SH-SY5Y (cell line): ENCODE results near the gene NHS.

ENCODE experiments used
- GATA2 ChIP-seq: IDR thresholded peaks from 2 replicates; pipeline ENCODE4 v1.6.1; 2011; ENCODE audit warnings: mild to moderate bottlenecking, low read depth, low read length
- GATA3 ChIP-seq: IDR thresholded peaks from 2 replicates; pipeline ENCODE4 v1.6.1; 2011; ENCODE audit warnings: low read depth, mild to moderate bottlenecking, low read length, moderate library complexity

The NHS gene

GRCh38 chrX:17605676-17606075 lies 230.7 kb downstream of the NHS start:
- TF ChIP-seq GATA3 = no peak

GRCh38 chrX:17606231-17606630 lies 231.2 kb downstream of the NHS start:
- no peak for TF ChIP-seq GATA3
- TF ChIP-seq GATA2 = no peak

- TF ChIP-seq GATA3 (no peak), GATA2 (no peak)
Observed at GRCh38 chrX:17608888-17609287, 233.9 kb downstream of the NHS start.

GRCh38 chrX:17610788-17611187 lies 235.8 kb downstream of the NHS start:
- TF ChIP-seq GATA3 = peak; percentile 94
- TF ChIP-seq GATA2 = peak; percentile 64; the same call in 1 of the 2 replicates

- TF ChIP-seq GATA3 (no peak), GATA2 (no peak)
Observed at GRCh38 chrX:17613979-17614588, 239.1 kb downstream of the NHS start.

- TF ChIP-seq GATA3 = no peak
- no peak for TF ChIP-seq GATA2
Observed at GRCh38 chrX:17616936-17617335, 241.9 kb downstream of the NHS start.

GRCh38 chrX:17617806-17618205 lies 242.8 kb downstream of the NHS start:
- TF ChIP-seq GATA3 = no peak
- TF ChIP-seq GATA2 = 0 out of 2 replicates have a peak, but pooled peaks have one; percentile 14

GRCh38 chrX:17621566-17622270 lies 246.7 kb downstream of the NHS start:
- no peak for TF ChIP-seq GATA3
- TF ChIP-seq GATA2 = no peak

GRCh38 chrX:17622331-17622730 lies 247.3 kb downstream of the NHS start:
- TF ChIP-seq GATA3 (no peak), GATA2 (no peak)

- TF ChIP-seq GATA3 = no peak
Observed at GRCh38 chrX:17623750-17624149, 248.8 kb downstream of the NHS start.

- no peak for TF ChIP-seq GATA3
- no peak for TF ChIP-seq GATA2
Observed at GRCh38 chrX:17627026-17627425, 252.0 kb downstream of the NHS start.

- TF ChIP-seq GATA3 (no peak), GATA2 (no peak)
Observed at GRCh38 chrX:17628976-17629375, 254.0 kb downstream of the NHS start.

GRCh38 chrX:17629519-17629918 lies 254.5 kb downstream of the NHS start:
- TF ChIP-seq GATA2 (no peak), GATA3 (no peak)

GRCh38 chrX:17631647-17632046 lies 256.6 kb downstream of the NHS start:
- no peak for TF ChIP-seq GATA3
- no peak for TF ChIP-seq GATA2

GRCh38 chrX:17632942-17633341 lies 257.9 kb downstream of the NHS start:
- TF ChIP-seq GATA2 (no peak), GATA3 (no peak)
